GM21447 (cell line): Measurements from ENCODE around the gene SDK2.

Experiments used
- ATAC-seq: cut with Tn5 transposase; IDR thresholded peaks from one replicate; pipeline ENCODE4 v1.9.1; 2021; ENCODE audit not compliant: unreplicated experiment

The SDK2 gene

GRCh38 chr17:73544333-73544732 lies 99.9 kb downstream of the SDK2 start:
- no peak for ATAC-seq

- no peak for ATAC-seq
Measured at GRCh38 chr17:73542323-73542722, 101.9 kb downstream of the SDK2 start.

GRCh38 chr17:73541561-73541981 lies 102.7 kb downstream of the SDK2 start:
- no peak for ATAC-seq

GRCh38 chr17:73541111-73541510 lies 103.1 kb downstream of the SDK2 start:
- ATAC-seq: no peak

GRCh38 chr17:73539166-73539565 lies 105.1 kb downstream of the SDK2 start:
- ATAC-seq: no peak

- no peak for ATAC-seq
Measured at GRCh38 chr17:73538445-73538844, 105.8 kb downstream of the SDK2 start.

GRCh38 chr17:73536700-73537605 lies 107.3 kb downstream of the SDK2 start:
- no peak for ATAC-seq

GRCh38 chr17:73535746-73536145 lies 108.5 kb downstream of the SDK2 start:
- no peak for ATAC-seq

GRCh38 chr17:73534209-73534909 lies 109.9 kb downstream of the SDK2 start:
- no peak for ATAC-seq

GRCh38 chr17:73533781-73534180 lies 110.5 kb downstream of the SDK2 start:
- ATAC-seq: no peak

- no peak for ATAC-seq
Measured at GRCh38 chr17:73533127-73533526, 111.1 kb downstream of the SDK2 start.

- no peak for ATAC-seq
Measured at GRCh38 chr17:73532421-73532901, 111.8 kb downstream of the SDK2 start.

- no peak for ATAC-seq
Measured at GRCh38 chr17:73531158-73531557, 113.1 kb downstream of the SDK2 start.

GRCh38 chr17:73528679-73529078 lies 115.6 kb downstream of the SDK2 start:
- no peak for ATAC-seq

GRCh38 chr17:73526952-73527351 lies 117.3 kb downstream of the SDK2 start:
- ATAC-seq: no peak

GRCh38 chr17:73524941-73525679 lies 119.1 kb downstream of the SDK2 start:
- no peak for ATAC-seq

- no peak for ATAC-seq
Measured at GRCh38 chr17:73522696-73523095, 121.5 kb downstream of the SDK2 start.

- ATAC-seq: no peak
Measured at GRCh38 chr17:73522107-73522506, 122.1 kb downstream of the SDK2 start.

- no peak for ATAC-seq
Measured at GRCh38 chr17:73521376-73521775, 122.9 kb downstream of the SDK2 start.

GRCh38 chr17:73520369-73520761 lies 123.9 kb downstream of the SDK2 start:
- no peak for ATAC-seq

- no peak for ATAC-seq
Measured at GRCh38 chr17:73519714-73520368, 124.4 kb downstream of the SDK2 start.
